ENCODE results near the gene MMRN2. TPM values are rescaled to one million over a fixed set of nuclear protein-coding genes. Genes with fewer than 3 reads are reported as not detected.
"Not testable (repeated sequence)": the region's sequence is repeated elsewhere in the genome, so short reads cannot be mapped to it uniquely, and the experiment has no call there.

MMRN2 gene
- total RNA-seq, 2 experiments from 2014 or later = not detected

- Mint-ChIP-seq H3K27ac (no peak overlapping the region), H3K4me3 (no peak overlapping the region), H3K27me3 (peaks cover 2% of the 10 kb centered on the region), H3K9me3 (ENCODE audit: low read depth) (no peaks in the 10 kb centered on the region), H3K36me3 (ENCODE audit: low read depth) (no peaks in the 10 kb centered on the region), H3K4me1 (no peaks in the 10 kb centered on the region)
- POLR2A ChIA-PET = no interaction called here
- intact Hi-C loops (cut with DNase I, micrococcal nuclease) = no loop called here
- CTCF ChIA-PET = interaction anchor here (0.9 kb wide), 1 partner anchor 41 kb away, joined by 3 read pairs; no protein-coding TSS in a partner anchor
- DNase-seq = no peak
- ATAC-seq = no peak
Measured at GRCh38 chr10:86979296-86979818, 21.9 kb upstream of the MMRN2 start.

GRCh38 chr10:86978457-86978856 is 21.0 kb upstream of the MMRN2 start:
- H3K27ac Mint-ChIP-seq = peak overlapping the region; percentile 59
- H3K4me1 Mint-ChIP-seq; H3K36me3 Mint-ChIP-seq (ENCODE audit: low read depth); intact Hi-C loops (cut with DNase I, micrococcal nuclease); ATAC-seq; DNase-seq; CTCF ChIA-PET; H3K9me3 Mint-ChIP-seq (ENCODE audit: low read depth); H3K27me3 Mint-ChIP-seq; POLR2A ChIA-PET; H3K4me3 Mint-ChIP-seq: not testable (repeated sequence)

- ChIA-PET POLR2A (no interaction called here), CTCF (interaction anchor here (0.6 to 1.4 kb wide), 2 partner anchors 10 to 13 kb away, joined by 3 to 4 read pairs; no protein-coding TSS in a partner anchor)
- DNase-seq (no peak), ATAC-seq (no peak)
- H3K27ac Mint-ChIP-seq = no peak overlapping the region
- peaks cover 6% of the 10 kb centered on the region for H3K27me3 Mint-ChIP-seq
- no peak overlapping the region for H3K4me3 Mint-ChIP-seq
- no peaks in the 10 kb centered on the region for H3K9me3 Mint-ChIP-seq (ENCODE audit: low read depth)
- intact Hi-C loops (cut with DNase I, micrococcal nuclease) = no loop called here
- no peaks in the 10 kb centered on the region for H3K36me3 Mint-ChIP-seq (ENCODE audit: low read depth)
- H3K4me1 Mint-ChIP-seq = peaks cover 9% of the 10 kb centered on the region
Measured at GRCh38 chr10:86976362-86977056, 19.1 kb upstream of the MMRN2 start.

- ChIA-PET CTCF (interaction anchor here (0.6 kb wide), 1 partner anchor 195 kb away, joined by 3 read pairs; no protein-coding TSS in a partner anchor), POLR2A (no interaction called here)
- H3K36me3 Mint-ChIP-seq (ENCODE audit: low read depth) = no peaks in the 10 kb centered on the region
- intact Hi-C loops (cut with DNase I, micrococcal nuclease) = no loop called here
- ATAC-seq (no peak), DNase-seq (no peak)
- H3K27ac Mint-ChIP-seq = no peak overlapping the region
- H3K4me1 Mint-ChIP-seq = peaks cover 16% of the 10 kb centered on the region
- peaks cover 4% of the 10 kb centered on the region for H3K27me3 Mint-ChIP-seq
- no peaks in the 10 kb centered on the region for H3K9me3 Mint-ChIP-seq (ENCODE audit: low read depth)
- no peak overlapping the region for H3K4me3 Mint-ChIP-seq
Measured at GRCh38 chr10:86974484-86974883, 17.1 kb upstream of the MMRN2 start.

GRCh38 chr10:86972613-86973380 is 15.4 kb upstream of the MMRN2 start:
- Mint-ChIP-seq H3K9me3 (ENCODE audit: low read depth) (no peaks in the 10 kb centered on the region), H3K4me3 (no peak overlapping the region), H3K36me3 (ENCODE audit: low read depth) (no peaks in the 10 kb centered on the region), H3K27me3 (peaks cover 10% of the 10 kb centered on the region), H3K27ac (peak overlapping the region; percentile 38), H3K4me1 (peaks cover 19% of the 10 kb centered on the region)
- DNase-seq = no peak
- no peak for ATAC-seq
- POLR2A ChIA-PET = no interaction called here
- intact Hi-C loops (cut with DNase I, micrococcal nuclease) = no loop called here
- CTCF ChIA-PET = no interaction called here

- peak overlapping the region; percentile 70 for H3K4me3 Mint-ChIP-seq
- peaks cover 10% of the 10 kb centered on the region for H3K27me3 Mint-ChIP-seq
- H3K9me3 Mint-ChIP-seq (ENCODE audit: low read depth) = no peaks in the 10 kb centered on the region
- DNase-seq (peak; percentile 88), ATAC-seq (peak; percentile 78)
- H3K27ac Mint-ChIP-seq = peak overlapping the region; percentile 80
- H3K4me1 Mint-ChIP-seq = peaks cover 26% of the 10 kb centered on the region
- POLR2A ChIA-PET = no interaction called here
- CTCF ChIA-PET = interaction anchor here (2.5 kb wide), 1 partner anchor 11 kb away, joined by 10 read pairs; no protein-coding TSS in a partner anchor
- intact Hi-C loops (cut with DNase I, micrococcal nuclease) = loop anchor here in 1 of 2 experiments (1.0 kb wide), 3 partner anchors 54 to 215 kb away; partner anchors contain the start of genes BMPR1A and SHLD2
- no peaks in the 10 kb centered on the region for H3K36me3 Mint-ChIP-seq (ENCODE audit: low read depth)
Measured at GRCh38 chr10:86971232-86971991, 14.0 kb upstream of the MMRN2 start.

- no peak for ATAC-seq
- POLR2A ChIA-PET = no interaction called here
- intact Hi-C loops (cut with DNase I, micrococcal nuclease) = loop anchor here in 1 of 2 experiments (1.0 kb wide), 3 partner anchors 54 to 215 kb away; partner anchors contain the start of genes BMPR1A and SHLD2
Measured at GRCh38 chr10:86970982-86971231, 13.5 kb upstream of the MMRN2 start.

GRCh38 chr10:86970162-86970981 is 13.0 kb upstream of the MMRN2 start:
- H3K4me3 Mint-ChIP-seq = peak overlapping the region; percentile 70
- CTCF ChIA-PET = interaction anchor here (1.0 to 2.5 kb wide), 3 partner anchors 10 to 18 kb away, joined by 3 to 10 read pairs (median 5); partner anchors contain the start of gene SNCG
- no peaks in the 10 kb centered on the region for H3K36me3 Mint-ChIP-seq (ENCODE audit: low read depth)
- DNase-seq (peak; percentile 12), ATAC-seq (no peak)
- no peaks in the 10 kb centered on the region for H3K9me3 Mint-ChIP-seq (ENCODE audit: low read depth)
- H3K27ac Mint-ChIP-seq = peak overlapping the region; percentile 63
- POLR2A ChIA-PET = no interaction called here
- H3K4me1 Mint-ChIP-seq = peaks cover 36% of the 10 kb centered on the region
- intact Hi-C loops (cut with DNase I, micrococcal nuclease) = no loop called here
- H3K27me3 Mint-ChIP-seq = peaks cover 10% of the 10 kb centered on the region

More at GRCh38 chr10:86970982-86971231, 13.5 kb upstream of the MMRN2 start:
- Mint-ChIP-seq H3K27me3 (peaks cover 10% of the 10 kb centered on the region), H3K4me3 (peak overlapping the region; percentile 70), H3K27ac (peak overlapping the region; percentile 63), H3K9me3 (ENCODE audit: low read depth) (no peaks in the 10 kb centered on the region), H3K36me3 (ENCODE audit: low read depth) (no peaks in the 10 kb centered on the region), H3K4me1 (peaks cover 31% of the 10 kb centered on the region)
- no peak for DNase-seq
- CTCF ChIA-PET = interaction anchor here (2.5 kb wide), 1 partner anchor 11 kb away, joined by 10 read pairs; no protein-coding TSS in a partner anchor

GRCh38 chr10:86969421-86970041 is 12.1 kb upstream of the MMRN2 start:
- intact Hi-C loops (cut with DNase I, micrococcal nuclease) = loop anchor here (5.0 to 10.0 kb wide), 2 partner anchors 125 to 257 kb away; partner anchors contain the start of genes GLUD1 (in 1 of the 2) and SHLD2 (in 1 of the 2)
- Mint-ChIP-seq H3K9me3 (ENCODE audit: low read depth) (no peaks in the 10 kb centered on the region), H3K4me3 (no peak overlapping the region), H3K4me1 (peaks cover 36% of the 10 kb centered on the region), H3K27me3 (peaks cover 10% of the 10 kb centered on the region), H3K27ac (no peak overlapping the region), H3K36me3 (ENCODE audit: low read depth) (no peaks in the 10 kb centered on the region)
- ChIA-PET CTCF (interaction anchor here (1.0 to 2.5 kb wide), 3 partner anchors 9 to 17 kb away, joined by 3 to 10 read pairs (median 5); partner anchors contain the start of gene SNCG), POLR2A (no interaction called here)
- DNase-seq (no peak), ATAC-seq (no peak)

- Mint-ChIP-seq H3K27ac (no peak overlapping the region), H3K9me3 (ENCODE audit: low read depth) (no peaks in the 10 kb centered on the region), H3K4me1 (peaks cover 36% of the 10 kb centered on the region), H3K36me3 (ENCODE audit: low read depth) (no peaks in the 10 kb centered on the region), H3K4me3 (no peak overlapping the region), H3K27me3 (peaks cover 10% of the 10 kb centered on the region)
- intact Hi-C loops (cut with DNase I, micrococcal nuclease) = loop anchor here (5.0 to 10.0 kb wide), 2 partner anchors 126 to 257 kb away; partner anchors contain the start of genes GLUD1 (in 1 of the 2) and SHLD2 (in 1 of the 2)
- ATAC-seq (no peak), DNase-seq (no peak)
- ChIA-PET POLR2A (no interaction called here), CTCF (interaction anchor here (0.7 to 2.5 kb wide), 3 partner anchors 9 to 32 kb away, joined by 3 to 10 read pairs (median 5); no protein-coding TSS in a partner anchor)
Measured at GRCh38 chr10:86968994-86969355, 11.6 kb upstream of the MMRN2 start.

All from activated CD4-positive, alpha-beta T cell treated with anti-CD3 and anti-CD28 coated beads for 36 hours (primary cell).